H9 (cell line): ENCODE data around the gene LARP1. TPM values are rescaled to one million over a fixed set of nuclear protein-coding genes. Genes with fewer than 3 reads are reported as not detected.

Experiments
- DNase-seq: peaks from one replicate; pipeline ENCODE4 v3.0.0-alpha.2; 2017
- H2AFZ ChIP-seq: one replicate; pipeline ENCODE4 v1.6.1; 2013; ENCODE audit warnings: mild to moderate bottlenecking, low read length, control low read depth, moderate library complexity
- H2AK5ac ChIP-seq: 2 replicates; pipeline ENCODE4 v1.6.1; 2013; ENCODE audit warnings: low read length, control low read depth, mixed read lengths; ENCODE audit not compliant: insufficient read length
- H2BK120ac ChIP-seq: one replicate; pipeline ENCODE4 v1.6.1; 2013; ENCODE audit warnings: low read depth, mild to moderate bottlenecking, low read length, control low read depth, inconsistent platforms; ENCODE audit not compliant: poor library complexity, severe bottlenecking
- H2BK12ac ChIP-seq: 2 replicates; pipeline ENCODE4 v1.6.1; 2013; ENCODE audit warnings: low read length, control low read depth, mixed read lengths, low read depth; ENCODE audit not compliant: insufficient read length
- H2BK15ac ChIP-seq: 2 replicates; pipeline ENCODE4 v1.6.1; 2013; ENCODE audit warnings: low read depth, low read length, control low read depth
- H2BK20ac ChIP-seq: one replicate; pipeline ENCODE4 v1.6.1; 2013; ENCODE audit warnings: low read depth, mild to moderate bottlenecking, low read length, control low read depth, inconsistent platforms; ENCODE audit not compliant: poor library complexity, severe bottlenecking
- H2BK5ac ChIP-seq: 2 replicates; pipeline ENCODE4 v1.6.1; 2013; ENCODE audit warnings: low read length, control low read depth, mixed read lengths; ENCODE audit not compliant: insufficient read length
- H3K14ac ChIP-seq: 2 replicates; pipeline ENCODE4 v1.6.1; 2013; ENCODE audit warnings: low read length, control low read depth; ENCODE audit not compliant: insufficient read depth
- H3K18ac ChIP-seq: 2 replicates; pipeline ENCODE4 v1.6.1; 2013; ENCODE audit warnings: low read depth, mild to moderate bottlenecking, mixed read lengths, low read length, control low read depth; ENCODE audit not compliant: insufficient read length
- H3K23ac ChIP-seq: 2 replicates; pipeline ENCODE4 v1.6.1; 2013; ENCODE audit warnings: low read length, control low read depth, mixed read lengths, low read depth; ENCODE audit not compliant: insufficient read length
- H3K23me2 ChIP-seq: 2 replicates; pipeline ENCODE4 v1.6.1; 2013; ENCODE audit warnings: low read depth, mild to moderate bottlenecking, mixed read lengths, low read length, control low read depth; ENCODE audit not compliant: insufficient read length, poor library complexity, severe bottlenecking
- H3K27ac ChIP-seq: 2 replicates; pipeline ENCODE4 v1.5.1; 2013; ENCODE audit warnings: low read length, control low read depth, mixed read lengths, low read depth; ENCODE audit not compliant: insufficient read length
- H3K27me3 ChIP-seq: 2 replicates; pipeline ENCODE4 v1.6.1; 2013; ENCODE audit warnings: low read length, control low read depth, inconsistent platforms; ENCODE audit not compliant: insufficient read depth
- H3K4ac ChIP-seq: 2 replicates; pipeline ENCODE4 v1.6.1; 2013; ENCODE audit warnings: low read depth, mild to moderate bottlenecking, control low read depth, inconsistent platforms, low read length, moderate library complexity
- H3K4me1 ChIP-seq: 2 replicates; pipeline ENCODE4 v1.6.1; 2013; ENCODE audit warnings: low read length, control low read depth, inconsistent platforms; ENCODE audit not compliant: insufficient read depth
- H3K4me2 ChIP-seq: 2 replicates; pipeline ENCODE4 v1.6.1; 2013; ENCODE audit warnings: low read length, control low read depth, mixed read lengths; ENCODE audit not compliant: insufficient read length, insufficient read depth
- H3K56ac ChIP-seq: 2 replicates; pipeline ENCODE4 v1.6.1; 2013; ENCODE audit warnings: low read depth, mild to moderate bottlenecking, mixed read lengths, low read length, control low read depth; ENCODE audit not compliant: insufficient read length
- H3K79me1 ChIP-seq: 2 replicates; pipeline ENCODE4 v1.6.1; 2013; ENCODE audit warnings: low read depth, mild to moderate bottlenecking, moderate library complexity, low read length, control low read depth, inconsistent platforms; ENCODE audit not compliant: insufficient read depth, poor library complexity, severe bottlenecking
- H3K79me2 ChIP-seq: 2 replicates; pipeline ENCODE4 v1.6.1; 2013; ENCODE audit warnings: low read length, control low read depth, inconsistent platforms; ENCODE audit not compliant: insufficient read depth
- H3K9ac ChIP-seq: 2 replicates; pipeline ENCODE4 v1.6.1; 2013; ENCODE audit warnings: low read length, control low read depth, mixed read lengths; ENCODE audit not compliant: insufficient read length; ENCODE audit errors: extremely low read depth
- H3K9me3 ChIP-seq: one replicate; pipeline ENCODE4 v1.6.1; 2013; ENCODE audit warnings: low read depth, low read length, inconsistent platforms; ENCODE audit not compliant: control insufficient read depth
- H3T11ph ChIP-seq: one replicate; pipeline ENCODE4 v1.6.1; 2013; ENCODE audit warnings: mild to moderate bottlenecking, low read length, control low read depth, inconsistent platforms
- H4K20me1 ChIP-seq: one replicate; pipeline ENCODE4 v1.6.1; 2013; ENCODE audit not compliant: control insufficient read depth, insufficient read length, insufficient read depth
- H4K5ac ChIP-seq: 2 replicates; pipeline ENCODE4 v1.6.1; 2013; ENCODE audit warnings: low read depth, mild to moderate bottlenecking, mixed read lengths, low read length, control low read depth; ENCODE audit not compliant: insufficient read length
- H4K8ac ChIP-seq: replicated peaks from 2 replicates; pipeline ENCODE4 v1.6.1; 2013; ENCODE audit warnings: low read length, control low read depth, mixed read lengths, low read depth; ENCODE audit not compliant: insufficient read length
- H4K91ac ChIP-seq: 2 replicates; pipeline ENCODE4 v1.6.1; 2013; ENCODE audit warnings: low read depth, mild to moderate bottlenecking, moderate library complexity, mixed read lengths, low read length, control low read depth; ENCODE audit not compliant: insufficient read length
- H3K27ac Mint-ChIP-seq, 3 experiments: 2 replicates in 2 of 3; 3 replicates in 1 of 3; pipeline ENCODE4 v1.8.0; 2020 to 2021; ENCODE audit warnings: mixed read lengths in 3 of 3, mild to moderate bottlenecking in 1 of 3, moderate library complexity in 1 of 3
- H3K27me3 Mint-ChIP-seq: 2 replicates; pipeline ENCODE4 v1.8.0; 2021; ENCODE audit warnings: low read depth, mild to moderate bottlenecking, moderate library complexity, mixed read lengths
- H3K36me3 Mint-ChIP-seq, 3 experiments: 2 replicates in 2 of 3; 3 replicates in 1 of 3; pipeline ENCODE4 v1.8.0; 2020 to 2021; ENCODE audit warnings: low read depth in 3 of 3, mixed read lengths in 3 of 3; ENCODE audit not compliant: insufficient read depth in 1 of 3
- H3K4me1 Mint-ChIP-seq, 2 experiments: 2 replicates each; pipeline ENCODE4 v1.8.0; 2020; ENCODE audit warnings: mixed read lengths in 2 of 2
- H3K4me3 Mint-ChIP-seq, 2 experiments: 2 replicates in 1 of 2; 3 replicates in 1 of 2; pipeline ENCODE4 v1.8.0; 2020 to 2021; ENCODE audit warnings: mild to moderate bottlenecking in 2 of 2, mixed read lengths in 2 of 2, moderate library complexity in 1 of 2
- H3K9me3 Mint-ChIP-seq, 2 experiments: 2 replicates in 1 of 2; 3 replicates in 1 of 2; pipeline ENCODE4 v1.8.0; 2020; ENCODE audit warnings: mild to moderate bottlenecking in 2 of 2, mixed read lengths in 2 of 2, moderate library complexity in 1 of 2
- WGBS: extraction: QIAGEN DNeasy Blood & Tissue Kit; methylation state at CpG from one replicate; pipeline ENCODE4 v1.1.7; 2013; ENCODE audit warnings: missing lambda C conversion rate, low lambda C conversion rate, mixed read lengths; ENCODE audit not compliant: insufficient read length; ENCODE audit errors: extremely low coverage; 5-methylcytosine and 5-hydroxymethylcytosine counted together
- total RNA-seq: library from RNA; stranded (reverse); gene quantifications from 2 replicates; pipeline ENCODE4 v1.2.1, GENCODE V29; 2021
- TF ChIP-seq, protein P1 (sequence below): fragments of 200-600 bp; sonication (generic); conservative IDR thresholded peaks from 3 replicates; pipeline ENCODE4 v1.8.0; 2021; ENCODE audit warnings: antibody characterized with exemption, mild to moderate bottlenecking

LARP1 gene
- total RNA-seq, 1 experiment from 2014 or later: 405 TPM

DNA sequence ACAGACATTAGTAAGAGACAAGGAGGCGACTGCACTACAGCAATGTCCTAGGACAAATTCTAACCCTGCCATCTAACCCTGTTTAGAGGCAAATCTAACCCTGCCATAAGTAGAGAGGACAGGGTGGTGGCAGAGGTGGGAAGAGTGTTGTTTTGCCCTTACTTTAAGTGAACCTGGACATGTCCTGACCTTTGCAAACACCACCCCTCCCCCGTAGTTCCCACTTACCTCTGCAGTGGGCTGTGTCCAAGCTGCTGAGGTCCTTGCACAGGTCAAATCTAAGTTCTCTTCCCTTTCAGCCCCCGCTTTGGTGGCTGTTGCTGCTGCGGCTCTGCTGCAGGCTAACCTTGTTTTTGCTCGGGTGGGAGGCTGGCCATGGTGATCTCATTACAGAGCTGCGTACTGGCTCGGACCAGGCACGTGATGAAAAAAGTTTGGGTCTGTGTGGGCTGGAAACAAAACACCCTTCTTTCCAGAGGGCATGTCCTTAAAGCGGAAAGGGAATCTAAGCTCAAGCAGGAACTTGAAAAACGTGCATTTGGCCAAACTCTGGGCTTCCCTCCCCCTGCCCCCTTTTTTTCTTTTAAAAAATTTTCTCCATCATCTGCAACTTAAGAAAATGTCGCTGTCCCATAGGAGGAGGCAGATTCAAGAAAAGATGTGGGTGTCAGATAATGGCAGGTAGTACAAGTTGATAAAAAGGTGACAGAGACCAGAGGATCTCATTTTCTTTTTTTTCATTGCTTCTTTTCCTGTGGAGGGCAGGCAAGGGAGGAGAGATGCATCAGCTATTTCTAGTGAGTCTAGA is 95.3 kb downstream of the LARP1 start, which contains the start of gene FAXDC2:
FAXDC2 (minus strand) TSS at position 349 of the 808 bp plus-strand sequence. CDS start 12,425 bp downstream, outside the sequence.
- Mint-ChIP-seq H3K27ac (peak within 1 kb of the TSS; percentile 81 to 97 (median 96); a peak in 6 of 7 replicates), H3K4me1 (peaks cover 21 to 24% of the 10 kb centered on the region in 2 experiments), H3K27me3 (no peaks in the 10 kb centered on the region), H3K36me3 (no peaks in the 10 kb centered on the region; a peak in 1 of 7 replicates), H3K4me3 (peak within 1 kb of the TSS; percentile 78 to 83), H3K9me3 (no peaks in the 10 kb centered on the region)
- Histone ChIP-seq H3K9me3 (no peaks in the 10 kb centered on the region), H2BK12ac (no peak within 1 kb of the TSS), H3K79me1 (no peaks in the 10 kb centered on the region), H3K27me3 (no peaks in the 10 kb centered on the region), H4K20me1 (no peaks in the 10 kb centered on the region), H3K27ac (peak within 1 kb of the TSS; percentile 5), H4K8ac (no peak within 1 kb of the TSS), H2BK5ac (no peak within 1 kb of the TSS), H3K14ac (0 out of 2 replicates have a peak within 1 kb of the TSS, but pooled peaks have one; percentile 28), H4K5ac (no peak within 1 kb of the TSS), H2BK15ac (no peak within 1 kb of the TSS), H3K18ac (no peak within 1 kb of the TSS), H4K91ac (no peak within 1 kb of the TSS), H3K9ac (peak within 1 kb of the TSS; percentile 28), H3K23ac (no peak within 1 kb of the TSS), H2AFZ (no peak within 1 kb of the TSS), H2BK20ac (no peak within 1 kb of the TSS), H3K4ac (no peak within 1 kb of the TSS), H3K23me2 (no peaks in the 10 kb centered on the region), H2AK5ac (no peak within 1 kb of the TSS), H2BK120ac (no peak within 1 kb of the TSS), H3K56ac (no peak within 1 kb of the TSS), H3K4me1 (no peaks in the 10 kb centered on the region), H3K79me2 (no peaks in the 10 kb centered on the region), H3K4me2 (peak within 1 kb of the TSS; percentile 23), H3T11ph (no peak within 1 kb of the TSS)
- TF ChIP-seq, protein P1, sequence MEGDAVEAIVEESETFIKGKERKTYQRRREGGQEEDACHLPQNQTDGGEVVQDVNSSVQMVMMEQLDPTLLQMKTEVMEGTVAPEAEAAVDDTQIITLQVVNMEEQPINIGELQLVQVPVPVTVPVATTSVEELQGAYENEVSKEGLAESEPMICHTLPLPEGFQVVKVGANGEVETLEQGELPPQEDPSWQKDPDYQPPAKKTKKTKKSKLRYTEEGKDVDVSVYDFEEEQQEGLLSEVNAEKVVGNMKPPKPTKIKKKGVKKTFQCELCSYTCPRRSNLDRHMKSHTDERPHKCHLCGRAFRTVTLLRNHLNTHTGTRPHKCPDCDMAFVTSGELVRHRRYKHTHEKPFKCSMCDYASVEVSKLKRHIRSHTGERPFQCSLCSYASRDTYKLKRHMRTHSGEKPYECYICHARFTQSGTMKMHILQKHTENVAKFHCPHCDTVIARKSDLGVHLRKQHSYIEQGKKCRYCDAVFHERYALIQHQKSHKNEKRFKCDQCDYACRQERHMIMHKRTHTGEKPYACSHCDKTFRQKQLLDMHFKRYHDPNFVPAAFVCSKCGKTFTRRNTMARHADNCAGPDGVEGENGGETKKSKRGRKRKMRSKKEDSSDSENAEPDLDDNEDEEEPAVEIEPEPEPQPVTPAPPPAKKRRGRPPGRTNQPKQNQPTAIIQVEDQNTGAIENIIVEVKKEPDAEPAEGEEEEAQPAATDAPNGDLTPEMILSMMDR: no peak
- peak; percentile 81 for DNase-seq
- no CpG with 5 or more reads among the region's 11 CpGs for WGBS
